Ectodermal cell (in vitro differentiated cells): ENCODE results near the gene MYO15A.

ENCODE experiments used
- H3K27ac ChIP-seq: 2 replicates; pipeline ENCODE4 v1.7.0; 2013; ENCODE audit warnings: mild to moderate bottlenecking, low read depth, low read length; ENCODE audit not compliant: insufficient read depth, poor library complexity, severe bottlenecking
- H3K27me3 ChIP-seq: 2 replicates; pipeline ENCODE4 v1.7.0; 2013; ENCODE audit warnings: mild to moderate bottlenecking, low read length; ENCODE audit not compliant: insufficient read depth, control insufficient read depth, poor library complexity, severe bottlenecking
- H3K36me3 ChIP-seq: one replicate; pipeline ENCODE4 v1.7.0; 2013; ENCODE audit warnings: low read length; ENCODE audit not compliant: control insufficient read depth, insufficient read depth
- H3K4me1 ChIP-seq: one replicate; pipeline ENCODE4 v1.7.0; 2013; ENCODE audit warnings: low read length; ENCODE audit not compliant: control insufficient read depth, insufficient read depth
- H3K4me3 ChIP-seq: 2 replicates; pipeline ENCODE4 v1.7.0; 2013; ENCODE audit warnings: low read depth, low read length, control low read depth; ENCODE audit not compliant: insufficient read depth
- H3K9me3 ChIP-seq: 2 replicates; pipeline ENCODE4 v1.7.0; 2013; ENCODE audit warnings: mild to moderate bottlenecking, low read length, moderate library complexity; ENCODE audit not compliant: control insufficient read depth
- WGBS, 2 experiments: methylation state at CpG; one replicate each; pipeline ENCODE4 v1.1.7; 2013; ENCODE audit warnings: missing lambda C conversion rate in 2 of 2; 5-methylcytosine and 5-hydroxymethylcytosine counted together

The MYO15A gene

GRCh38 chr17:18194394-18194793 lies 85.8 kb downstream of the MYO15A start:
- H3K27me3 ChIP-seq: no peaks in the 10 kb centered on the region
- H3K27ac ChIP-seq: no peak overlapping the region
- H3K4me1 ChIP-seq: no peaks in the 10 kb centered on the region
- H3K9me3 ChIP-seq: no peaks in the 10 kb centered on the region
- WGBS, 2 experiments: 93 to 100% methylated on average over 4 of the region's 4 CpGs
- H3K4me3 ChIP-seq: no peak overlapping the region
- H3K36me3 ChIP-seq: peaks cover 51% of the 10 kb centered on the region

- Histone ChIP-seq H3K4me3 (no peak overlapping the region), H3K4me1 (no peaks in the 10 kb centered on the region), H3K36me3 (peaks cover 51% of the 10 kb centered on the region), H3K9me3 (no peaks in the 10 kb centered on the region), H3K27me3 (no peaks in the 10 kb centered on the region), H3K27ac (no peak overlapping the region)
- 94 to 96% methylated on average over 4 of the region's 4 CpGs for WGBS, 2 experiments
Observed at GRCh38 chr17:18194804-18195203, 86.2 kb downstream of the MYO15A start.

- WGBS, 2 experiments: 96 to 98% methylated on average over 5 of the region's 5 CpGs
- no peak overlapping the region for H3K27ac ChIP-seq
- no peaks in the 10 kb centered on the region for H3K27me3 ChIP-seq
- H3K36me3 ChIP-seq: peaks cover 51% of the 10 kb centered on the region
- H3K4me3 ChIP-seq: no peak overlapping the region
- no peaks in the 10 kb centered on the region for H3K4me1 ChIP-seq
- no peaks in the 10 kb centered on the region for H3K9me3 ChIP-seq
Observed at GRCh38 chr17:18195246-18195645, 86.7 kb downstream of the MYO15A start.

- Histone ChIP-seq H3K36me3 (peaks cover 43% of the 10 kb centered on the region), H3K9me3 (no peaks in the 10 kb centered on the region), H3K27me3 (no peaks in the 10 kb centered on the region), H3K4me1 (no peaks in the 10 kb centered on the region), H3K27ac (no peak overlapping the region), H3K4me3 (no peak overlapping the region)
- WGBS, 2 experiments: 95 to 96% methylated on average over 3 of the region's 3 CpGs
Observed at GRCh38 chr17:18197535-18198194, 89.1 kb downstream of the MYO15A start.

- Histone ChIP-seq H3K27ac (no peak overlapping the region), H3K27me3 (no peaks in the 10 kb centered on the region), H3K9me3 (no peaks in the 10 kb centered on the region), H3K36me3 (peaks cover 43% of the 10 kb centered on the region), H3K4me1 (no peaks in the 10 kb centered on the region), H3K4me3 (no peak overlapping the region)
- 93 to 98% methylated on average over 4 of the region's 4 CpGs for WGBS, 2 experiments
Observed at GRCh38 chr17:18198530-18198929, 90.0 kb downstream of the MYO15A start.

- no peaks in the 10 kb centered on the region for H3K9me3 ChIP-seq
- 92 to 94% methylated on average over 4 of the region's 4 CpGs for WGBS, 2 experiments
- peaks cover 24% of the 10 kb centered on the region for H3K36me3 ChIP-seq
- H3K27me3 ChIP-seq: no peaks in the 10 kb centered on the region
- no peaks in the 10 kb centered on the region for H3K4me1 ChIP-seq
- H3K4me3 ChIP-seq: no peak overlapping the region
- no peak overlapping the region for H3K27ac ChIP-seq
Observed at GRCh38 chr17:18201108-18201507, 92.6 kb downstream of the MYO15A start.

GRCh38 chr17:18203308-18203707 lies 94.8 kb downstream of the MYO15A start:
- Histone ChIP-seq H3K27me3 (no peaks in the 10 kb centered on the region), H3K4me1 (no peaks in the 10 kb centered on the region), H3K4me3 (no peak overlapping the region), H3K36me3 (peaks cover 20% of the 10 kb centered on the region), H3K9me3 (no peaks in the 10 kb centered on the region), H3K27ac (no peak overlapping the region)
- 57 to 62% methylated on average over 7 of the region's 7 CpGs for WGBS, 2 experiments

GRCh38 chr17:18205861-18206260 lies 97.3 kb downstream of the MYO15A start:
- Histone ChIP-seq H3K36me3 (peaks cover 39% of the 10 kb centered on the region), H3K27me3 (no peaks in the 10 kb centered on the region), H3K9me3 (no peaks in the 10 kb centered on the region), H3K4me1 (no peaks in the 10 kb centered on the region), H3K4me3 (no peak overlapping the region), H3K27ac (no peak overlapping the region)
- WGBS, 2 experiments: 95 to 97% methylated on average over 2 of the region's 2 CpGs

- Histone ChIP-seq H3K27me3 (no peaks in the 10 kb centered on the region), H3K27ac (no peak overlapping the region), H3K4me3 (no peak overlapping the region), H3K9me3 (no peaks in the 10 kb centered on the region), H3K36me3 (peaks cover 39% of the 10 kb centered on the region), H3K4me1 (no peaks in the 10 kb centered on the region)
Observed at GRCh38 chr17:18206962-18207361, 98.4 kb downstream of the MYO15A start.

GRCh38 chr17:18208092-18208491 lies 99.5 kb downstream of the MYO15A start:
- peaks cover 39% of the 10 kb centered on the region for H3K36me3 ChIP-seq
- no peak overlapping the region for H3K4me3 ChIP-seq
- 96 to 97% methylated on average over 19 of the region's 19 CpGs for WGBS, 2 experiments
- H3K4me1 ChIP-seq: no peaks in the 10 kb centered on the region
- no peak overlapping the region for H3K27ac ChIP-seq
- H3K27me3 ChIP-seq: no peaks in the 10 kb centered on the region
- H3K9me3 ChIP-seq: no peaks in the 10 kb centered on the region
